A673 (cell line): ENCODE results near the gene SDHC.

Experiments used
- EZH2 ChIP-seq: fragments of 200-600 bp; sonication (generic); IDR thresholded peaks from 2 replicates; pipeline ENCODE4 v1.6.1; 2017; ENCODE audit warnings: borderline replicate concordance, low read depth, mild to moderate bottlenecking, mixed read lengths, antibody characterized with exemption, low read length; ENCODE audit not compliant: poor library complexity, severe bottlenecking
- TF ChIP-seq, protein P1 (sequence below): fragments of 300-800, 200-600 bp; sonication (generic); conservative IDR thresholded peaks from 2 replicates; pipeline ENCODE4 v1.5.1; 2017; ENCODE audit warnings: low read depth, mild to moderate bottlenecking, antibody characterized with exemption, low read length, moderate library complexity, mixed read lengths

GRCh38 chr1:161408429-161409052 lies 94.4 kb downstream of the SDHC start:
- TF ChIP-seq, protein P1, sequence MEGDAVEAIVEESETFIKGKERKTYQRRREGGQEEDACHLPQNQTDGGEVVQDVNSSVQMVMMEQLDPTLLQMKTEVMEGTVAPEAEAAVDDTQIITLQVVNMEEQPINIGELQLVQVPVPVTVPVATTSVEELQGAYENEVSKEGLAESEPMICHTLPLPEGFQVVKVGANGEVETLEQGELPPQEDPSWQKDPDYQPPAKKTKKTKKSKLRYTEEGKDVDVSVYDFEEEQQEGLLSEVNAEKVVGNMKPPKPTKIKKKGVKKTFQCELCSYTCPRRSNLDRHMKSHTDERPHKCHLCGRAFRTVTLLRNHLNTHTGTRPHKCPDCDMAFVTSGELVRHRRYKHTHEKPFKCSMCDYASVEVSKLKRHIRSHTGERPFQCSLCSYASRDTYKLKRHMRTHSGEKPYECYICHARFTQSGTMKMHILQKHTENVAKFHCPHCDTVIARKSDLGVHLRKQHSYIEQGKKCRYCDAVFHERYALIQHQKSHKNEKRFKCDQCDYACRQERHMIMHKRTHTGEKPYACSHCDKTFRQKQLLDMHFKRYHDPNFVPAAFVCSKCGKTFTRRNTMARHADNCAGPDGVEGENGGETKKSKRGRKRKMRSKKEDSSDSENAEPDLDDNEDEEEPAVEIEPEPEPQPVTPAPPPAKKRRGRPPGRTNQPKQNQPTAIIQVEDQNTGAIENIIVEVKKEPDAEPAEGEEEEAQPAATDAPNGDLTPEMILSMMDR, result no peak
- TF ChIP-seq EZH2, result no peak
